Measurements from ENCODE around the gene PUM1. TPM values are rescaled to one million over a fixed set of nuclear protein-coding genes. Genes with fewer than 3 reads are reported as not detected.

Gene PUM1
- total RNA-seq, 1 experiment from 2014 or later: 109 TPM

DNA sequence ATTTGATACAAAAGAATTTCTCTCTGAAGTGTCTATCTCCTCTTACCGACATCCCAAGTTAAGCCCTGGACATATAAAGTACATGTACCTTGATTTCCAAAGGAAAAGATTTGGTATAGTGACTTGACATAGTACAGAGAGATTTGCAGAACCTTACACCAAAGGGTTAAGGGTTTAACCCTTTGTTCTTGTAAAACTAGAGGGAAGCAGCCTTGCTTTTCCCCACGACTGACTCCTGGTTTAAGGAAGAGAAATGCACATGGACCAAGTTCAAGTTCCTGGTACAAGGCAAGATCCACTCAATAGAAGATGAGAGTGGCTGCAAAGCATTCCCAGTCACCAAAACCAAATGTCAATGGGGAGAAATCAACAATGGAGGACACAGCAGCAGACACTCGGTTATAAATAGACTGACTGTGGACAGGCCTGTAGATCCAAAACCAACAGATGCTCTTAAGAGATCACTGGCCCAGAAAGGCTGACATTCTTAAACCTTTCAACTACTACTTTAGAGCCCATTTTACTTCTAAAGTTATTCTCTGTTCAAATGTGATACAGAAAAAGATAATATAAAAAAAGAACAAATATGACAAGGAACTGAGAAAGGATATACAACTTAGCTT lies 69.4 kb downstream of the PUM1 start:
- Histone ChIP-seq H3K36me3 (ENCODE audit: control insufficient read depth, insufficient read depth, low read length) (peaks cover 18% of the 10 kb centered on the region), H3K27ac (ENCODE audit: low read length) (no peak overlapping the region)

DNA sequence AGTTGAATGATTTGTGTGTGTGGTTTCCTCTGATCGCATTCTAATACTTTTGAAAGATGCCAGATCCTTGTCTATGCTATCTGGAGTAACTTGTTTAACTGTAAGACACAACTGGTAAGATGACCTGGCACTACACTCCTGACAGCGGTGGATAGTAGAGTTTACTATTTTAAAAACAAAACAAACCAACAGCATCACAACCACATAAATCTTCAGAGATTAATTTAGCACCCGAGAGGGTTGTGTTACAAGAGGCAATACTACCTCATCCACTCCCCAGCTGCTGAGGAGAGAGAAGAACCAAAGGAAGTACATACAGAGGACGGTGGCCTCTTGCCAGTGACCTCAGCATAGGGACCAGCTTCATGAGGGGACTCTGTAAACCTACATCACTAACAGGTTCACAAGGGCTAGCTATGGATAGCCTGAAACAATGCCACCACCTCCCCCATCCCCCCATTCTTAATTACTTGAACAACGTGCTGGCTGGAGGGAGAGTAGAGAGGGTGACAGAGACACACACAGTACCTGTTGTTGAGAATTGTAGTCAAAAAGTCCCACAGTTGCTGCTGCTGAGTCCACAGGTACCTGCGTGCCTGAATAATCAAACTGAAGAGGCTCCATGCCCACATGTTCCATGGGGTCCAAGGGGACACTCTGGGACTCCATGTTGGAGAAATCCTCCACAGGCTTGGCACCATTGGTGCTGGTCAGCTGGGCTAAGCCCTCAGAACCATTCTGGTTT lies 73.5 kb downstream of the PUM1 start:
- in situ Hi-C loops (cut with HindIII; ENCODE audit: low pct_unique_long_range_greater_than_20kb, low sequenced_read_pairs): no loop called here
- H3K27ac ChIP-seq (ENCODE audit: low read length): no peak overlapping the region
- BruUV-seq (replicated peaks): no TSS peak
- H3K4me1 ChIP-seq (ENCODE audit: control insufficient read depth, insufficient read depth, low read length): no peaks in the 10 kb centered on the region
- H3K9me3 ChIP-seq (ENCODE audit: control insufficient read depth, insufficient read depth, low read depth, low read length): no peaks in the 10 kb centered on the region
- DNase-seq (ENCODE audit: low read depth, low spot score) (no peak), ATAC-seq (no peak)
- POLR2A ChIA-PET: no interaction called here
- H3K4me3 ChIP-seq (ENCODE audit: low read depth in 2 of 2, low read length in 2 of 2): no peak overlapping the region
- H3K36me3 ChIP-seq (ENCODE audit: control insufficient read depth, insufficient read depth, low read length): peaks cover 17% of the 10 kb centered on the region
- H3K27me3 ChIP-seq (ENCODE audit: control insufficient read depth, insufficient read depth, low read length): no peaks in the 10 kb centered on the region
- TF ChIP-seq POLR2AphosphoS5 (IDR thresholded peaks at IDR 0.05; ENCODE audit: low read depth, low read length): no peak
- TF ChIP-seq, protein P1, sequence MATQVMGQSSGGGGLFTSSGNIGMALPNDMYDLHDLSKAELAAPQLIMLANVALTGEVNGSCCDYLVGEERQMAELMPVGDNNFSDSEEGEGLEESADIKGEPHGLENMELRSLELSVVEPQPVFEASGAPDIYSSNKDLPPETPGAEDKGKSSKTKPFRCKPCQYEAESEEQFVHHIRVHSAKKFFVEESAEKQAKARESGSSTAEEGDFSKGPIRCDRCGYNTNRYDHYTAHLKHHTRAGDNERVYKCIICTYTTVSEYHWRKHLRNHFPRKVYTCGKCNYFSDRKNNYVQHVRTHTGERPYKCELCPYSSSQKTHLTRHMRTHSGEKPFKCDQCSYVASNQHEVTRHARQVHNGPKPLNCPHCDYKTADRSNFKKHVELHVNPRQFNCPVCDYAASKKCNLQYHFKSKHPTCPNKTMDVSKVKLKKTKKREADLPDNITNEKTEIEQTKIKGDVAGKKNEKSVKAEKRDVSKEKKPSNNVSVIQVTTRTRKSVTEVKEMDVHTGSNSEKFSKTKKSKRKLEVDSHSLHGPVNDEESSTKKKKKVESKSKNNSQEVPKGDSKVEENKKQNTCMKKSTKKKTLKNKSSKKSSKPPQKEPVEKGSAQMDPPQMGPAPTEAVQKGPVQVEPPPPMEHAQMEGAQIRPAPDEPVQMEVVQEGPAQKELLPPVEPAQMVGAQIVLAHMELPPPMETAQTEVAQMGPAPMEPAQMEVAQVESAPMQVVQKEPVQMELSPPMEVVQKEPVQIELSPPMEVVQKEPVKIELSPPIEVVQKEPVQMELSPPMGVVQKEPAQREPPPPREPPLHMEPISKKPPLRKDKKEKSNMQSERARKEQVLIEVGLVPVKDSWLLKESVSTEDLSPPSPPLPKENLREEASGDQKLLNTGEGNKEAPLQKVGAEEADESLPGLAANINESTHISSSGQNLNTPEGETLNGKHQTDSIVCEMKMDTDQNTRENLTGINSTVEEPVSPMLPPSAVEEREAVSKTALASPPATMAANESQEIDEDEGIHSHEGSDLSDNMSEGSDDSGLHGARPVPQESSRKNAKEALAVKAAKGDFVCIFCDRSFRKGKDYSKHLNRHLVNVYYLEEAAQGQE (IDR thresholded peaks at IDR 0.05; ENCODE audit: insufficient read depth in 1 of 2, low read depth in 2 of 2, low read length in 1 of 2): no peak
- TF ChIP-seq, protein P2, sequence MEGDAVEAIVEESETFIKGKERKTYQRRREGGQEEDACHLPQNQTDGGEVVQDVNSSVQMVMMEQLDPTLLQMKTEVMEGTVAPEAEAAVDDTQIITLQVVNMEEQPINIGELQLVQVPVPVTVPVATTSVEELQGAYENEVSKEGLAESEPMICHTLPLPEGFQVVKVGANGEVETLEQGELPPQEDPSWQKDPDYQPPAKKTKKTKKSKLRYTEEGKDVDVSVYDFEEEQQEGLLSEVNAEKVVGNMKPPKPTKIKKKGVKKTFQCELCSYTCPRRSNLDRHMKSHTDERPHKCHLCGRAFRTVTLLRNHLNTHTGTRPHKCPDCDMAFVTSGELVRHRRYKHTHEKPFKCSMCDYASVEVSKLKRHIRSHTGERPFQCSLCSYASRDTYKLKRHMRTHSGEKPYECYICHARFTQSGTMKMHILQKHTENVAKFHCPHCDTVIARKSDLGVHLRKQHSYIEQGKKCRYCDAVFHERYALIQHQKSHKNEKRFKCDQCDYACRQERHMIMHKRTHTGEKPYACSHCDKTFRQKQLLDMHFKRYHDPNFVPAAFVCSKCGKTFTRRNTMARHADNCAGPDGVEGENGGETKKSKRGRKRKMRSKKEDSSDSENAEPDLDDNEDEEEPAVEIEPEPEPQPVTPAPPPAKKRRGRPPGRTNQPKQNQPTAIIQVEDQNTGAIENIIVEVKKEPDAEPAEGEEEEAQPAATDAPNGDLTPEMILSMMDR (IDR thresholded peaks at IDR 0.05): no peak
- TF ChIP-seq TCF7L2 (IDR thresholded peaks at IDR 0.05; ENCODE audit: low read depth, low read length): no peak
- TF ChIP-seq SIN3A (IDR thresholded peaks at IDR 0.05; ENCODE audit: borderline replicate concordance, insufficient read depth, low read depth, low read length): no peak
- intact Hi-C loops (cut with micrococcal nuclease; ENCODE audit: unreplicated experiment): no loop called here
- CTCF ChIA-PET: no interaction called here

More for the DNA sequence above, 69.4 kb downstream of the PUM1 start:
- no TSS peak for BruUV-seq (replicated peaks)
- ATAC-seq (no peak), DNase-seq (ENCODE audit: low read depth, low spot score) (no peak)
- intact Hi-C loops (cut with micrococcal nuclease; ENCODE audit: unreplicated experiment): no loop called here
- TF ChIP-seq, protein P1 (IDR thresholded peaks at IDR 0.05; ENCODE audit: insufficient read depth in 1 of 2, low read depth in 2 of 2, low read length in 1 of 2): no peak
- TF ChIP-seq TCF7L2 (IDR thresholded peaks at IDR 0.05; ENCODE audit: low read depth, low read length): no peak
- TF ChIP-seq, protein P2 (IDR thresholded peaks at IDR 0.05): no peak
- TF ChIP-seq SIN3A (IDR thresholded peaks at IDR 0.05; ENCODE audit: borderline replicate concordance, insufficient read depth, low read depth, low read length): no peak
- TF ChIP-seq POLR2AphosphoS5 (IDR thresholded peaks at IDR 0.05; ENCODE audit: low read depth, low read length): no peak
- Histone ChIP-seq H3K4me1 (ENCODE audit: control insufficient read depth, insufficient read depth, low read length) (no peaks in the 10 kb centered on the region), H3K27me3 (ENCODE audit: control insufficient read depth, insufficient read depth, low read length) (no peaks in the 10 kb centered on the region), H3K4me3 (ENCODE audit: low read depth in 2 of 2, low read length in 2 of 2) (no peak overlapping the region), H3K9me3 (ENCODE audit: control insufficient read depth, insufficient read depth, low read depth, low read length) (no peaks in the 10 kb centered on the region)
- ChIA-PET POLR2A (no interaction called here), CTCF (no interaction called here)
- in situ Hi-C loops (cut with HindIII; ENCODE audit: low pct_unique_long_range_greater_than_20kb, low sequenced_read_pairs): no loop called here

Measured in Panc1 (cell line).